GM20431 (cell line): ENCODE results near the gene MXD4.
"Not testable (repeated sequence)": the region's sequence is repeated elsewhere in the genome, so short reads cannot be mapped to it uniquely, and the experiment has no call there.

Source experiments
- in situ Hi-C: fragments of 300-500 bp; cut with MseI, MboI; formaldehyde crosslinking; loops from one replicate; pipeline ENCODE4 v1.15.0; 2020; ENCODE audit warnings: low sequenced_read_pairs; ENCODE audit not compliant: unreplicated experiment

Gene MXD4

GRCh38 chr4:2241410-2242353, 20.2 kb downstream of the MXD4 start, which contains the start of the genes HAUS3 and POLN:
Gene HAUS3, minus strand, starts transcription at chr4:2242121. Its CDS starts 1,175 bp downstream, at chr4:2240946.
Gene POLN, minus strand, starts transcription at chr4:2242121. Its CDS starts 12,890 bp downstream, at chr4:2229231.
- in situ Hi-C loops: loop anchor here (25.0 kb wide), 1 partner anchor 196 kb away; no protein-coding TSS in a partner anchor

GRCh38 chr4:2241003-2241402, 20.9 kb downstream of the MXD4 start:
- in situ Hi-C loops: loop anchor here (25.0 kb wide), 1 partner anchor 196 kb away; no protein-coding TSS in a partner anchor

- in situ Hi-C loops: loop anchor here (25.0 kb wide), 1 partner anchor 200 kb away; no protein-coding TSS in a partner anchor
Measured at GRCh38 chr4:2236944-2237666, 24.8 kb downstream of the MXD4 start.

- in situ Hi-C loops: loop anchor here (25.0 kb wide), 1 partner anchor 206 kb away; no protein-coding TSS in a partner anchor
Measured at GRCh38 chr4:2231082-2231481, 30.8 kb downstream of the MXD4 start.

GRCh38 chr4:2226261-2226660, 35.6 kb downstream of the MXD4 start:
- in situ Hi-C loops: loop anchor here (25.0 kb wide), 1 partner anchor 211 kb away; no protein-coding TSS in a partner anchor

- in situ Hi-C loops: no loop called here
Measured at GRCh38 chr4:2222838-2223237, 39.1 kb downstream of the MXD4 start.

GRCh38 chr4:2221378-2221777, 40.5 kb downstream of the MXD4 start:
- in situ Hi-C loops: not testable (repeated sequence)

- in situ Hi-C loops: no loop called here
Measured at GRCh38 chr4:2220016-2220630, 41.8 kb downstream of the MXD4 start.

- in situ Hi-C loops: no loop called here
Measured at GRCh38 chr4:2219233-2219760, 42.6 kb downstream of the MXD4 start.

- in situ Hi-C loops: no loop called here
Measured at GRCh38 chr4:2218436-2218835, 43.5 kb downstream of the MXD4 start.

- in situ Hi-C loops: no loop called here
Measured at GRCh38 chr4:2217726-2218125, 44.2 kb downstream of the MXD4 start.

GRCh38 chr4:2212831-2213230, 49.1 kb downstream of the MXD4 start:
- in situ Hi-C loops: no loop called here

GRCh38 chr4:2202789-2203188, 59.1 kb downstream of the MXD4 start:
- in situ Hi-C loops: not testable (repeated sequence)
